C4-2B (cell line): ENCODE measurements around the gene AGPAT1.

Source experiments
- H3K27ac ChIP-seq: fragments of 450-650 bp; 2 replicates; pipeline ENCODE4 v1.5.1; 2017
- ZFX ChIP-seq: fragments of 450-650 bp; IDR thresholded peaks from 2 replicates; pipeline ENCODE4 v1.6.1; 2017
- TF ChIP-seq, protein P1 (sequence below): fragments of 450-650 bp; conservative IDR thresholded peaks from 2 replicates; pipeline ENCODE4 v1.5.1; 2017; ENCODE audit warnings: mild to moderate bottlenecking

The AGPAT1 gene

DNA sequence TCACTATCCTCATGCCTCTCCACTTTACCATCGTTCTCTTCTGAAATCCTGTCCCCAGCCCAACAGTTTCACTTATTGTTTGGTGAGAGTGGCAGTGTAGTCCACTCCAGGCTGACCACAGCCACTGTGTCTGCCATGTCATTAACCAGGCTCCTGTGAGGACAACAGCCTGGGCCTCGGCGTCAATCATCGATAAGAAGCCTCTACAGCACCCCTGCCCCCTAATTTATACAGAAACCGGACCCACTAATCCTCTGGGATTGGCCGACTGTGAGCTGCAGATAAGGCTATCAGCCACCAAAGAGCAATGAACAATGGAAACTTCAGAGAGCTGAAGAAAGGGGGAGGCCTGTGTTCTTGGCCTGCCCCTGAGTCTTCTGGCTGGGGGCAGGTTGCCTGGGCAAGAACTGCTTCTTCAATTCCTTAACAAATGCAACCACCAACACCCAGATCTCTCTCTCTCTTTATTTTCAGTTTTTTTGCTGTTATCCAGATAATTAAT, 8.1 kb downstream of the AGPAT1 start:
- H3K27ac ChIP-seq, result no peak overlapping the region
- no peak for TF ChIP-seq ZFX
- TF ChIP-seq, protein P1, sequence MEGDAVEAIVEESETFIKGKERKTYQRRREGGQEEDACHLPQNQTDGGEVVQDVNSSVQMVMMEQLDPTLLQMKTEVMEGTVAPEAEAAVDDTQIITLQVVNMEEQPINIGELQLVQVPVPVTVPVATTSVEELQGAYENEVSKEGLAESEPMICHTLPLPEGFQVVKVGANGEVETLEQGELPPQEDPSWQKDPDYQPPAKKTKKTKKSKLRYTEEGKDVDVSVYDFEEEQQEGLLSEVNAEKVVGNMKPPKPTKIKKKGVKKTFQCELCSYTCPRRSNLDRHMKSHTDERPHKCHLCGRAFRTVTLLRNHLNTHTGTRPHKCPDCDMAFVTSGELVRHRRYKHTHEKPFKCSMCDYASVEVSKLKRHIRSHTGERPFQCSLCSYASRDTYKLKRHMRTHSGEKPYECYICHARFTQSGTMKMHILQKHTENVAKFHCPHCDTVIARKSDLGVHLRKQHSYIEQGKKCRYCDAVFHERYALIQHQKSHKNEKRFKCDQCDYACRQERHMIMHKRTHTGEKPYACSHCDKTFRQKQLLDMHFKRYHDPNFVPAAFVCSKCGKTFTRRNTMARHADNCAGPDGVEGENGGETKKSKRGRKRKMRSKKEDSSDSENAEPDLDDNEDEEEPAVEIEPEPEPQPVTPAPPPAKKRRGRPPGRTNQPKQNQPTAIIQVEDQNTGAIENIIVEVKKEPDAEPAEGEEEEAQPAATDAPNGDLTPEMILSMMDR, result no peak

GRCh38 chr6:32167154-32167760, 8.6 kb downstream of the AGPAT1 start:
- no peak for TF ChIP-seq ZFX
- TF ChIP-seq, protein P1, result no peak
- no peak overlapping the region for H3K27ac ChIP-seq

GRCh38 chr6:32166411-32167061, 9.3 kb downstream of the AGPAT1 start:
- H3K27ac ChIP-seq, result no peak overlapping the region

GRCh38 chr6:32164295-32164694, 11.6 kb downstream of the AGPAT1 start, which contains the start of gene EGFL8:
Gene EGFL8, plus strand, starts transcription at chr6:32164595. Its CDS starts 1,571 bp downstream, at chr6:32166166.
- H3K27ac ChIP-seq, result no peak within 1 kb of the TSS
- no peak for TF ChIP-seq ZFX
- TF ChIP-seq, protein P1, result no peak

More at GRCh38 chr6:32166411-32167061, 9.3 kb downstream of the AGPAT1 start:
- TF ChIP-seq ZFX, result no peak
- TF ChIP-seq, protein P1, result no peak

DNA sequence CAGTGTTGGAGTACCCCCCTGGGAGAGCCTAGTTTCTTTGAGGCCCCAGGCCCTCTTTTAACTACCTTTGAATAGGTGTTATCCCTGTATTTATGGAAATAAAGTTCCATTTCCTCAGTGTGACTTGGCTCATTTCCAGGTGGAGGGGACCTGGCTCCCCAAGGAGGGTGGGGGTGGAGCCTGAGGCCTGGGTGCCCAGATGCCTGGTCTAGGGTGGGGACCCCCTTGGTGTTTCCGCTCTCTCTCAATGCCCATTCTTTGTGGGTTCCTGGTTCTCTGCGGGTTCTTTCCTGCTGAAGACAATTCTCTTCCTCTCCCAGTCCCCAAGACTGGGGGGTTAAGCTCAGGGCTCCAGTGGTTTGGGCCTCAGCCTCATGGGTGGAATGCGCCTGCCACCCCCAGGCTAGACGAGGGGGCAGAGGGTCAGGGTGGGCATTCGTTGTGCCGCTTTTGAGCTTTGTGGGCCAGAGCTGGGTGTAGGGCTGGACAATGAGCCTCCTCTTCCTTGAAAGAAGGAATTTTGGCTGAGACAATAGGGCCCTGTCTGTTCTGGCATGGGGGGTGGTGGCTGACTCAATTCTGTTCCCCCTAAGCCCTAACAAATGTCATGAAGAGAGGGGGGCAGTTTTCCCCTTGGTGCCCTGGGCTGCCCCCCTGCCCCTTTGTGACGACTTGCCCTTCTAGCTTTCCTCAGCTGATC, 12.2 kb downstream of the AGPAT1 start:
- H3K27ac ChIP-seq, result no peak overlapping the region
- no peak for TF ChIP-seq ZFX
- TF ChIP-seq, protein P1, result no peak

- TF ChIP-seq, protein P1, result no peak
- no peak for TF ChIP-seq ZFX
- H3K27ac ChIP-seq, result no peak overlapping the region
Observed at GRCh38 chr6:32158052-32158451, 17.8 kb downstream of the AGPAT1 start.

- TF ChIP-seq, protein P1, result no peak
- TF ChIP-seq ZFX, result no peak
- H3K27ac ChIP-seq, result no peak overlapping the region
Observed at GRCh38 chr6:32156891-32157290, 19.0 kb downstream of the AGPAT1 start.
